Glomerular endothelial cell (primary cell): Measurements from ENCODE around the gene SQOR. TPM values are rescaled to one million over a fixed set of nuclear protein-coding genes. Genes with fewer than 3 reads are reported as not detected.

Source experiments
- DNase-seq: peaks from one replicate; pipeline ENCODE4 v3.0.0-alpha.2; 2011; ENCODE audit warnings: low read depth, low spot score; ENCODE audit errors: extremely low read depth
- total RNA-seq: library from RNA; depleted of rRNA; stranded (reverse); fragments of >200 nt; gene quantifications from 2 replicates; pipeline ENCODE4 v1.2.3, GENCODE V29; 2015

Gene SQOR
- total RNA-seq, 1 donor from 2014 or later: 54.4 TPM

- DNase-seq: no peak
Measured at GRCh38 chr15:45704329-45705249, 69.8 kb downstream of the SQOR start.

- peak; percentile 80 for DNase-seq
Measured at GRCh38 chr15:45705510-45706473, 71.0 kb downstream of the SQOR start.

GRCh38 chr15:45710657-45711056 is 75.8 kb downstream of the SQOR start:
- DNase-seq: no peak

- peak; percentile 27 for DNase-seq
Measured at GRCh38 chr15:45714590-45715488, 80.0 kb downstream of the SQOR start.

GRCh38 chr15:45715528-45715927 is 80.7 kb downstream of the SQOR start:
- no peak for DNase-seq

- DNase-seq: no peak
Measured at GRCh38 chr15:45719490-45719889, 84.7 kb downstream of the SQOR start.

GRCh38 chr15:45720183-45720582 is 85.4 kb downstream of the SQOR start:
- DNase-seq: no peak

- no peak for DNase-seq
Measured at GRCh38 chr15:45728641-45729040, 93.8 kb downstream of the SQOR start.

- no peak for DNase-seq
Measured at GRCh38 chr15:45729141-45729540, 94.3 kb downstream of the SQOR start.

GRCh38 chr15:45731343-45731742 is 96.5 kb downstream of the SQOR start:
- DNase-seq: no peak

GRCh38 chr15:45732662-45733061 is 97.8 kb downstream of the SQOR start:
- DNase-seq: no peak

GRCh38 chr15:45734260-45734711 is 99.5 kb downstream of the SQOR start:
- no peak for DNase-seq

Other genes with a start within 250 kb of the SQOR start
- gene SLC30A4, start 112.3 kb upstream of the SQOR start, total RNA-seq: 9.1 and 10.6 TPM in 2 replicates
- 45.6 and 47.2 TPM in 2 replicates for gene BLOC1S6, start 47.6 kb upstream of the SQOR start, total RNA-seq